ENCODE data around the gene UFC1. TPM values are rescaled to one million over a fixed set of nuclear protein-coding genes. Genes with fewer than 3 reads are reported as not detected.

The UFC1 gene
- total and polyA plus RNA-seq, 2 of the 13 experiments (the other 11 are each of a cell fraction or from before 2014, with no cell fraction given), result 72.8 to 85.2 TPM

DNA sequence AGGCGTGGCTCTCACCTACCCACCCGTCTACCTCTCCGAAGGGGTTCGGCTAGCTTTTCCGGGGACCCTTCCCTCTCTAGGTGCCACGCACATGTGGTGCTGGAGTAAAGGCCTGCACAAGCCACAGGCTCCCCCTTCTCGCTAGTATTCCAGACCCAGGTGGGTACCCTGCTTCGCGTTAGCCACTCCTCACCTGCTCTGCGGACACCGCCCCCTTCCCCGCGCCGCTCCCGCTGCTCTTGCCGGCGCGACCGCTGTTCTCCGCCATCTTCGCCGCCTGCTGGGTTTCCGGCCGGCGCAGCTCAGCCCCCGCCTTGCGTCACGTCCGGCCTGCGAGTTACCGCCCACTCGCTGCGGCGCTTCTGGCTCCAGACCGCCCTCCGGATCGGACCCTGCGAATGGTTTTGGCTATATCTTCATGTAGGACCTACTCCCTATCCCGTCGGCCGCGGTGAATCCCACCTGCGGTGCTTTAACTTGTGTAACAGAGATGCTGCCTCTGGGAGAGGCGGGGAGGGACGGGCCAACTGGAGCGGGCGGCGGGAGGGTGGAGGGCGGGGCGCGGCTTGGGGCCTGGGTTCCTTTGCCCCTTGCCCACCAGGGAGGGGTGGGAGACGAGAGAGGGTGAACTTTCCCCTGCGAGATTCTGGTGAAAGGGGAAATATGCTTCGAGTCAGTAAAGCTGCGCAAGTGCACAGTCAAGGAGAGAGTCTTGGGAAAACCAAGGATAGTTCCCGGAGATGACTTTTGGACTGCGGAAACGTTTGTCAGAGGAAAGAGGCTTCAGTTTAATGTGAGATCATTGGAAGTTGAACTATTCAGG lies 35.8 kb upstream of the UFC1 start, which contains the start of the genes NIT1 and PFDN2 (continued):
- TF ChIP-seq EP300 (IDR thresholded peaks at IDR 0.05; ENCODE audit: low read depth in 2 of 2, low read length in 2 of 2), result no peak
- no peak for TF ChIP-seq EP300 (CRISPR knock-in tag; IDR thresholded peaks at IDR 0.05; ENCODE audit: borderline replicate concordance)
- TF ChIP-seq NAIF1 (CRISPR knock-in tag; IDR thresholded peaks at IDR 0.05; ENCODE audit: borderline replicate concordance), result peak; percentile 63; the same call in 1 of the 2 replicates
- TF ChIP-seq, protein P1, sequence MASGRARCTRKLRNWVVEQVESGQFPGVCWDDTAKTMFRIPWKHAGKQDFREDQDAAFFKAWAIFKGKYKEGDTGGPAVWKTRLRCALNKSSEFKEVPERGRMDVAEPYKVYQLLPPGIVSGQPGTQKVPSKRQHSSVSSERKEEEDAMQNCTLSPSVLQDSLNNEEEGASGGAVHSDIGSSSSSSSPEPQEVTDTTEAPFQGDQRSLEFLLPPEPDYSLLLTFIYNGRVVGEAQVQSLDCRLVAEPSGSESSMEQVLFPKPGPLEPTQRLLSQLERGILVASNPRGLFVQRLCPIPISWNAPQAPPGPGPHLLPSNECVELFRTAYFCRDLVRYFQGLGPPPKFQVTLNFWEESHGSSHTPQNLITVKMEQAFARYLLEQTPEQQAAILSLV (CRISPR knock-in tag; IDR thresholded peaks at IDR 0.05; ENCODE audit: borderline replicate concordance), result 0 out of 2 replicates have a peak, but pooled peaks have one; percentile 23
- TF ChIP-seq PRDM10 (CRISPR knock-in tag; IDR thresholded peaks at IDR 0.05; ENCODE audit: low read depth), result no peak; the same call in 1 of the 2 replicates
- 0 out of 2 replicates have a peak, but pooled peaks have one; percentile 54 for TF ChIP-seq RFXAP (CRISPR knock-in tag; IDR thresholded peaks at IDR 0.05; ENCODE audit: borderline replicate concordance)
- TF ChIP-seq ZBTB21 (CRISPR knock-in tag; IDR thresholded peaks at IDR 0.05), result 0 out of 2 replicates have a peak, but pooled peaks have one; percentile 19
- 0 out of 2 replicates have a peak, but pooled peaks have one; percentile 59 for TF ChIP-seq ZBTB7A (CRISPR knock-in tag; IDR thresholded peaks at IDR 0.05)
- no peak for TF ChIP-seq U2AF2 (IDR thresholded peaks at IDR 0.05; ENCODE audit: low read depth, low read length)
- TF ChIP-seq ZSCAN30 (CRISPR knock-in tag; IDR thresholded peaks at IDR 0.05), result no peak
- no peak for TF ChIP-seq IRX3 (CRISPR knock-in tag; IDR thresholded peaks at IDR 0.05; ENCODE audit: borderline replicate concordance, low read depth)
- TF ChIP-seq GATAD1 (CRISPR knock-in tag; IDR thresholded peaks at IDR 0.05), result peak; percentile 92
- TF ChIP-seq ZNF329 (CRISPR knock-in tag; IDR thresholded peaks at IDR 0.05; ENCODE audit: low read depth), result no peak
- peak; percentile 87 for TF ChIP-seq ATF1 (CRISPR knock-in tag; IDR thresholded peaks at IDR 0.05)
- no peak for TF ChIP-seq ZSCAN20 (CRISPR knock-in tag; IDR thresholded peaks at IDR 0.05; ENCODE audit: borderline replicate concordance)
- TF ChIP-seq, protein P2, sequence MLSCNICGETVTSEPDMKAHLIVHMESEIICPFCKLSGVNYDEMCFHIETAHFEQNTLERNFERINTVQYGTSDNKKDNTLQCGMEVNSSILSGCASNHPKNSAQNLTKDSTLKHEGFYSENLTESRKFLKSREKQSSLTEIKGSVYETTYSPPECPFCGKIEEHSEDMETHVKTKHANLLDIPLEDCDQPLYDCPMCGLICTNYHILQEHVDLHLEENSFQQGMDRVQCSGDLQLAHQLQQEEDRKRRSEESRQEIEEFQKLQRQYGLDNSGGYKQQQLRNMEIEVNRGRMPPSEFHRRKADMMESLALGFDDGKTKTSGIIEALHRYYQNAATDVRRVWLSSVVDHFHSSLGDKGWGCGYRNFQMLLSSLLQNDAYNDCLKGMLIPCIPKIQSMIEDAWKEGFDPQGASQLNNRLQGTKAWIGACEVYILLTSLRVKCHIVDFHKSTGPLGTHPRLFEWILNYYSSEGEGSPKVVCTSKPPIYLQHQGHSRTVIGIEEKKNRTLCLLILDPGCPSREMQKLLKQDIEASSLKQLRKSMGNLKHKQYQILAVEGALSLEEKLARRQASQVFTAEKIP (CRISPR knock-in tag; IDR thresholded peaks at IDR 0.05; ENCODE audit: borderline replicate concordance), result no peak
- 0 out of 2 replicates have a peak, but pooled peaks have one; percentile 62 for TF ChIP-seq MEF2D (CRISPR knock-in tag; IDR thresholded peaks at IDR 0.05)
- TF ChIP-seq ZFP62 (CRISPR knock-in tag; IDR thresholded peaks at IDR 0.05), result 0 out of 2 replicates have a peak, but pooled peaks have one; percentile 37
- peak; percentile 45; the same call in 1 of the 2 replicates for TF ChIP-seq HDAC2 (CRISPR knock-in tag; IDR thresholded peaks at IDR 0.05)
- no peak for TF ChIP-seq TRAFD1 (CRISPR knock-in tag; IDR thresholded peaks at IDR 0.05; ENCODE audit: borderline replicate concordance)
- TF ChIP-seq NCOA2 (CRISPR knock-in tag; IDR thresholded peaks at IDR 0.05), result 0 out of 2 replicates have a peak, but pooled peaks have one; percentile 40

All from HepG2 (cell line).